ENCODE data around the gene RXRA. TPM values are rescaled to one million over a fixed set of nuclear protein-coding genes. Genes with fewer than 3 reads are reported as not detected.

Gene RXRA
- polyA plus RNA-seq, 4 donors, result 30.8 to 83.5 (median 41.5) TPM

DNA sequence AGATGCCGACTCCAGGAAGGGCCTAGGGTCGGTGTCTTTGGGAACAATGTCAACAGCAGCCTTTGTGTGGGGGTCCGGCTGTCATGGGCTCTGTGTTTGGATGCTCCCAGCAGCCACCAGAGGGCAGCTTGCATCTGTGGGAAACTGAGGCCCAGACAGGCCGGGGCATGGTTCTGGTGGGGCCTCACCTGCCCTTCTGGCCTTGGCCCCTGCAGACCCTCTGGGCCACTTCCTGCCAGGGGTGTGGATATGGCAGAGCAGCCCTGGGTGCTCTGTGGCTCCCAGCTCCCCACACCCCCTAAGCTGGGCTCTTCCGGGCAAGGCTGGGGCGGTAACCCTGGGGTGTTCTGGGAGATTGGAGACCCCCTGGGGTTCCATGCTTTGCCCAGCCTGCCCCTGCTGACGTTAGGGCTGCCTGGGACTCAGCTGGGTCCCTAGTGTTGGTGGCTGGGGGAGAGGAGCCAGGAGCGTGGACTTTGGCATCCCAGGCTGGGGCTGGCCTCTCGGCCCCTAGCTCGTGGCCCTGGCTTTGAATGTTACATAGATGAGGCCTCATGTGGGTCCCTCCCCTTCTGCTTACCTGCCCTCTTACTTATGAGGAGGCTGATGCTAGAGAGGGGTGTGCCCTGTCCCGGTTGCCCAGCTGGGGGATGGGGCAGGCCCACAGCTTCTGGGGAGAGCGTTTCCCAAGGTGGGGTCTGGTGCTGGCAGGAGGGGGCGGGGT lies 38.3 kb downstream of the RXRA start:
- FAIRE-seq (no peak), DNase-seq (peak; percentile 66 to 91)
- H3K4me1 ChIP-seq (ENCODE audit: control insufficient read depth in 3 of 3, insufficient read depth in 2 of 3, low read depth in 1 of 3, low read length in 2 of 3), result peaks cover 12 to 77% (median 21%) of the 10 kb centered on the region in 3 donors
- H3K9me3 ChIP-seq (ENCODE audit: control insufficient read depth in 2 of 2, insufficient read depth in 1 of 2, low read depth in 1 of 2, low read length in 1 of 2), result no peaks in the 10 kb centered on the region
- no peaks in the 10 kb centered on the region for H3K27me3 ChIP-seq (ENCODE audit: control insufficient read depth in 3 of 3, insufficient read depth in 3 of 3, low read length in 3 of 3)
- H3K27ac ChIP-seq (ENCODE audit: low read depth in 1 of 3, low read length in 2 of 3), result peak overlapping the region in 2 of 3 donors; percentile 22 to 99
- 53 to 73% (median 65%) methylated on average over 12 to 13 of the region's 13 CpGs for WGBS, 3 donors
- peak overlapping the region in 1 of 3 donors; percentile 33 for H3K4me3 ChIP-seq (ENCODE audit: low read depth in 1 of 3, low read length in 3 of 3)
- H3K36me3 ChIP-seq (ENCODE audit: control insufficient read depth in 3 of 3, insufficient read depth in 2 of 3, low read depth in 1 of 3, low read length in 3 of 3), result peaks cover 0 to 60% (median 0%) of the 10 kb centered on the region in 3 donors

- no peaks in the 10 kb centered on the region for H3K9me3 ChIP-seq (ENCODE audit: control insufficient read depth in 2 of 2, insufficient read depth in 1 of 2, low read depth in 1 of 2, low read length in 1 of 2)
- H3K4me3 ChIP-seq (ENCODE audit: low read depth in 1 of 3, low read length in 3 of 3), result peak overlapping the region in 1 of 3 donors; percentile 33
- H3K27me3 ChIP-seq (ENCODE audit: control insufficient read depth in 3 of 3, insufficient read depth in 3 of 3, low read length in 3 of 3), result no peaks in the 10 kb centered on the region
- peak overlapping the region; percentile 71 to 99 (median 95) for H3K27ac ChIP-seq (ENCODE audit: low read depth in 1 of 3, low read length in 2 of 3)
- peaks cover 0 to 61% (median 0%) of the 10 kb centered on the region in 3 donors for H3K36me3 ChIP-seq (ENCODE audit: control insufficient read depth in 3 of 3, insufficient read depth in 2 of 3, low read depth in 1 of 3, low read length in 3 of 3)
- DNase-seq (no peak), FAIRE-seq (no peak)
- peaks cover 12 to 79% (median 21%) of the 10 kb centered on the region in 3 donors for H3K4me1 ChIP-seq (ENCODE audit: control insufficient read depth in 3 of 3, insufficient read depth in 2 of 3, low read depth in 1 of 3, low read length in 2 of 3)
- WGBS, 3 donors, result 76 to 81% (median 78%) methylated on average over 20 to 21 of the region's 21 CpGs
These were observed 38.9 kb downstream of the RXRA start for GRCh38 chr9:134365115-134365596.

- no peak for FAIRE-seq
These were observed 39.6 kb downstream of the RXRA start for GRCh38 chr9:134365791-134366222.

GRCh38 chr9:134366223-134367031 lies 40.2 kb downstream of the RXRA start:
- Histone ChIP-seq H3K27ac (ENCODE audit: low read depth in 1 of 3, low read length in 2 of 3) (peak overlapping the region; percentile 71 to 99 (median 95)), H3K4me1 (ENCODE audit: control insufficient read depth in 3 of 3, insufficient read depth in 2 of 3, low read depth in 1 of 3, low read length in 2 of 3) (peaks cover 8 to 78% (median 21%) of the 10 kb centered on the region in 3 donors), H3K4me3 (ENCODE audit: low read depth in 1 of 3, low read length in 3 of 3) (no peak overlapping the region), H3K27me3 (ENCODE audit: control insufficient read depth in 3 of 3, insufficient read depth in 3 of 3, low read length in 3 of 3) (no peaks in the 10 kb centered on the region), H3K9me3 (ENCODE audit: control insufficient read depth in 2 of 2, insufficient read depth in 1 of 2, low read depth in 1 of 2, low read length in 1 of 2) (no peaks in the 10 kb centered on the region), H3K36me3 (ENCODE audit: control insufficient read depth in 3 of 3, insufficient read depth in 2 of 3, low read depth in 1 of 3, low read length in 3 of 3) (peaks cover 0 to 62% (median 0%) of the 10 kb centered on the region in 3 donors)
- WGBS, 3 donors, result 7 to 26% (median 23%) methylated on average over 24 to 25 of the region's 25 CpGs
- FAIRE-seq, result no peak
- peak; percentile 88 to 92 for DNase-seq

More at GRCh38 chr9:134365791-134366222, 39.6 kb downstream of the RXRA start:
- Histone ChIP-seq H3K27ac (ENCODE audit: low read depth in 1 of 3, low read length in 2 of 3) (peak overlapping the region; percentile 71 to 99 (median 95)), H3K36me3 (ENCODE audit: control insufficient read depth in 3 of 3, insufficient read depth in 2 of 3, low read depth in 1 of 3, low read length in 3 of 3) (peaks cover 0 to 61% (median 0%) of the 10 kb centered on the region in 3 donors), H3K27me3 (ENCODE audit: control insufficient read depth in 3 of 3, insufficient read depth in 3 of 3, low read length in 3 of 3) (no peaks in the 10 kb centered on the region), H3K4me1 (ENCODE audit: control insufficient read depth in 3 of 3, insufficient read depth in 2 of 3, low read depth in 1 of 3, low read length in 2 of 3) (peaks cover 10 to 82% (median 21%) of the 10 kb centered on the region in 3 donors), H3K9me3 (ENCODE audit: control insufficient read depth in 2 of 2, insufficient read depth in 1 of 2, low read depth in 1 of 2, low read length in 1 of 2) (no peaks in the 10 kb centered on the region), H3K4me3 (ENCODE audit: low read depth in 1 of 3, low read length in 3 of 3) (peak overlapping the region in 1 of 3 donors; percentile 33)
- DNase-seq, result no peak
- WGBS, 3 donors, result 13 to 25% (median 24%) methylated on average over 14 of the region's 14 CpGs

DNA sequence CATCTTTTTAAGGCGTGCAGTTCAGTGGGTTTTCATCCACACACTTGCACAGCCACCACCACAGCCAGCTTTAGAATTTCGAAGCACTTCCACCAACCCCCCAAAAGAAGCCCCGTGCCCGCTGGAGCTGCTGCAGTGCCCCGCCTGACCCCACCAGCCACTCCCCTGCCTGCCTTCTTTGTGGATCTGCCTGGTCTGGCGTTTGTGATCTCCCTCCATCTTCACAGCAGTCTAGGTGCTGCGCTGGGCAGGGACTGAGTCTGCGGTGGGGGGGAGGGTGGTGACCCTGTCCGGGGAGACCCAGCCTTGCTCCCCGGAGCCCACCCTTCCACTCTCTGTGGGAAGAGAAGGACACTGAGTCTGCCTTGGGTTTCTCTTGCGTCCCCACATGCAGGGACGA lies 40.8 kb downstream of the RXRA start:
- Histone ChIP-seq H3K4me1 (ENCODE audit: control insufficient read depth in 3 of 3, insufficient read depth in 2 of 3, low read depth in 1 of 3, low read length in 2 of 3) (peaks cover 8 to 77% (median 17%) of the 10 kb centered on the region in 3 donors), H3K9me3 (ENCODE audit: control insufficient read depth in 2 of 2, insufficient read depth in 1 of 2, low read depth in 1 of 2, low read length in 1 of 2) (no peaks in the 10 kb centered on the region), H3K4me3 (ENCODE audit: low read depth in 1 of 3, low read length in 3 of 3) (no peak overlapping the region), H3K36me3 (ENCODE audit: control insufficient read depth in 3 of 3, insufficient read depth in 2 of 3, low read depth in 1 of 3, low read length in 3 of 3) (peaks cover 0 to 57% (median 0%) of the 10 kb centered on the region in 3 donors), H3K27ac (ENCODE audit: low read depth in 1 of 3, low read length in 2 of 3) (peak overlapping the region in 2 of 3 donors; percentile 95 to 99), H3K27me3 (ENCODE audit: control insufficient read depth in 3 of 3, insufficient read depth in 3 of 3, low read length in 3 of 3) (no peaks in the 10 kb centered on the region)
- no peak for FAIRE-seq
- WGBS, 3 donors, result 67 to 76% (median 67%) methylated on average over 12 of the region's 12 CpGs
- DNase-seq, result no peak

DNA sequence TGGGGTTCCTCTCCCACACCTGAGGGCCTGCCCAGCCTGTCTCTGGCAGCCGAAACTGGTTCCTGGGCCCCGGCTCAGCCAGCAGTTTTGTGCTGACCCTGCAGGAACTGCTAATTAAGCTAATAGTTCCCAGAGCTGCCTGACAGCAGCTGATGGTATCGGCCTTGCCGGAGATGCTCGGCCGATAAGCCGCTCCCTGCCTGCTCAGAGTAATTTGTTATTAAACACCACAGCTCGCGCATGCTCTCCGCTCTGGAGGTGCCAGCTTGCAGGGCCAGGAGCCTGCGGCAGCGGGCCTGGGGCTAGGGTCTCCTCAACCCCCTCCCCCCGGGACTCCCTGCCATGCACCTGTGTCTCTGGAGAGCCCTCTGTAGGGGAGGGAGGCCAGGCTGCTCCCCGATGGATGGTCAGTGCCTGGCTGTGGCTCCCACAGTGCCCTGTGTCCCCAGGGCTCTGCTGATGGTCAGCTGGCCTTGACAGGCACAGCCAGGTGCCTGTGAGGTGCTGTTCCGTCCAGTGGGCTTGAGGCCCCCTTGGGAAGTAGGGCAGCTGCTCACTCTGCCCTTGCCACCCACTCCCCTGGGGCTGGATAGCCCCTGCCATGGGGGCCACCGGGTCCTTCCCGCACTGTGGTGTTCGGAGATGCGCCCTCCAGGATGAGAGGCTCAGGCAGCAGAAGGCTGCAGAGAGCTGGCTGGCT lies 41.7 kb downstream of the RXRA start:
- no peak for FAIRE-seq
- Histone ChIP-seq H3K27ac (ENCODE audit: low read depth in 1 of 3, low read length in 2 of 3) (peak overlapping the region in 1 of 3 donors; percentile 99), H3K4me1 (ENCODE audit: control insufficient read depth in 3 of 3, insufficient read depth in 2 of 3, low read depth in 1 of 3, low read length in 2 of 3) (peaks cover 8 to 82% (median 17%) of the 10 kb centered on the region in 3 donors), H3K27me3 (ENCODE audit: control insufficient read depth in 3 of 3, insufficient read depth in 3 of 3, low read length in 3 of 3) (no peaks in the 10 kb centered on the region), H3K36me3 (ENCODE audit: control insufficient read depth in 3 of 3, insufficient read depth in 2 of 3, low read depth in 1 of 3, low read length in 3 of 3) (peaks cover 0 to 55% (median 0%) of the 10 kb centered on the region in 3 donors), H3K9me3 (ENCODE audit: control insufficient read depth in 2 of 2, insufficient read depth in 1 of 2, low read depth in 1 of 2, low read length in 1 of 2) (no peaks in the 10 kb centered on the region), H3K4me3 (ENCODE audit: low read depth in 1 of 3, low read length in 3 of 3) (no peak overlapping the region)
- WGBS, 3 donors, result 79 to 89% (median 86%) methylated on average over 19 of the region's 19 CpGs
- peak in 1 of 2 donors; percentile 49 for DNase-seq

- no peaks in the 10 kb centered on the region for H3K9me3 ChIP-seq (ENCODE audit: control insufficient read depth in 2 of 2, insufficient read depth in 1 of 2, low read depth in 1 of 2, low read length in 1 of 2)
- FAIRE-seq (no peak), DNase-seq (no peak)
- H3K4me3 ChIP-seq (ENCODE audit: low read depth in 1 of 3, low read length in 3 of 3), result no peak overlapping the region
- H3K27ac ChIP-seq (ENCODE audit: low read depth in 1 of 3, low read length in 2 of 3), result peak overlapping the region in 1 of 3 donors; percentile 99
- peaks cover 8 to 81% (median 15%) of the 10 kb centered on the region in 3 donors for H3K4me1 ChIP-seq (ENCODE audit: control insufficient read depth in 3 of 3, insufficient read depth in 2 of 3, low read depth in 1 of 3, low read length in 2 of 3)
- H3K27me3 ChIP-seq (ENCODE audit: control insufficient read depth in 3 of 3, insufficient read depth in 3 of 3, low read length in 3 of 3), result no peaks in the 10 kb centered on the region
- WGBS, 3 donors, result 80 to 96% (median 89%) methylated on average over 3 of the region's 3 CpGs
- H3K36me3 ChIP-seq (ENCODE audit: control insufficient read depth in 3 of 3, insufficient read depth in 2 of 3, low read depth in 1 of 3, low read length in 3 of 3), result peaks cover 0 to 61% (median 0%) of the 10 kb centered on the region in 3 donors
These were observed 42.3 kb downstream of the RXRA start for GRCh38 chr9:134368571-134368970.

Measured in small intestine (tissue), 7 donors.